Prostate gland (tissue), 2 donors: Measurements from ENCODE around the gene KDM4C. TPM values are rescaled to one million over a fixed set of nuclear protein-coding genes. Genes with fewer than 3 reads are reported as not detected.

Source experiments
- DNase-seq: peaks from one replicate; pipeline ENCODE4 v3.0.0-alpha.2; 2019; ENCODE audit warnings: low spot score
- H3K27ac ChIP-seq, 2 donors: fragments of 200-600 bp; sonication (generic); 2 replicates each; pipeline ENCODE4 v1.5.1; 2017 to 2019
- H3K27me3 ChIP-seq: fragments of 200-600 bp; sonication (generic); replicated peaks from 2 replicates; pipeline ENCODE4 v1.5.1; 2019; ENCODE audit not compliant: insufficient read depth
- H3K36me3 ChIP-seq, 2 donors: fragments of 200-600 bp; sonication (generic); 1 replicate in 1 of 2; 2 replicates in 1 of 2; pipeline versions ENCODE4 v1.5.1 to v1.8.1; 2017 to 2019
- H3K4me1 ChIP-seq: fragments of 200-600 bp; sonication (generic); replicated peaks from 2 replicates; pipeline ENCODE4 v1.5.1; 2019
- H3K4me3 ChIP-seq, 2 donors: fragments of 200-600 bp; sonication (generic); 2 replicates each; pipeline ENCODE4 v1.5.1; 2017 to 2019
- H3K9me3 ChIP-seq: fragments of 200-600 bp; sonication (generic); 2 replicates; pipeline ENCODE4 v1.5.1; 2017
- POLR2A ChIP-seq: fragments of 450-650 bp; IDR thresholded peaks from one replicate; pipeline ENCODE4 v1.6.1; 2016; ENCODE audit warnings: antibody characterized with exemption, mild to moderate bottlenecking
- POLR2AphosphoS5 ChIP-seq: sonication (generic); formaldehyde crosslinking; IDR thresholded peaks from one replicate; pipeline ENCODE4 v1.6.1; 2017; ENCODE audit warnings: antibody characterized with exemption
- WGBS: methylation state at CpG from one replicate; pipeline ENCODE4 v1.1.5; 2018; 5-methylcytosine and 5-hydroxymethylcytosine counted together
- intact Hi-C: fragments of 100-400 bp; cut with DNase I; formaldehyde crosslinking; loops from one replicate; pipeline ENCODE4 v1.14.2; 2022
- total RNA-seq, 2 donors: library from RNA; depleted of rRNA; stranded (reverse); fragments of >200 nt; gene quantifications; one replicate each; pipeline ENCODE4 v1.1.0, GENCODE V29; 2016
- TF ChIP-seq, protein P1 (sequence below), 4 experiments: fragments of 200-600 bp in 2 of 4; fragments of 450-650 bp in 2 of 4; sonication (generic) in 2 of 4; IDR thresholded peaks; 1 replicate in 3 of 4; 2 replicates in 1 of 4; pipeline ENCODE4 v1.5.1; 2016 to 2019; ENCODE audit warnings: antibody characterized with exemption in 4 of 4, mild to moderate bottlenecking in 2 of 4, moderate library complexity in 2 of 4

Gene KDM4C
- total RNA-seq, 2 donors from 2014 or later: 18.1 to 27.7 TPM

DNA sequence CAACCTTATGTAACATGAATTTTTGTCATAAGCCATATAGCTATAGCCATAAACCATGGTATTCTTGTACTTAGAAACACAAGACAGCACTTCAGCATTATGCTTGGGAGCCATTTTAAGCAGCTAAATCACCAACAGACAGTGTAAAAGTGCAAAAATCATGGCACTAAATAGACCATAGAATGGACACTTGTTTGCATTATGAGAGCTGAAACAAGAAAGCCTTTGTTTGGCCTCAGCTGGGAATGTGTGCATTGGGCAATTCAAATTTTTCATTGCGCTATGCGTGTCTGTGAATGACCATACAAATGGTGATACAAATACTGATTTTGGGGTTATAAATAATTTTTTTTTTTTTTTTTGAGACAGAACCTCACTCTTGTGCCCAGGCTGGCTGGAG lies 23.7 kb downstream of the KDM4C start:
- no peak overlapping the region for H3K27ac ChIP-seq
- no peaks in the 10 kb centered on the region for H3K9me3 ChIP-seq
- intact Hi-C loops: no loop called here
- TF ChIP-seq POLR2A (no peak), POLR2AphosphoS5 (no peak)
- TF ChIP-seq, protein P1, sequence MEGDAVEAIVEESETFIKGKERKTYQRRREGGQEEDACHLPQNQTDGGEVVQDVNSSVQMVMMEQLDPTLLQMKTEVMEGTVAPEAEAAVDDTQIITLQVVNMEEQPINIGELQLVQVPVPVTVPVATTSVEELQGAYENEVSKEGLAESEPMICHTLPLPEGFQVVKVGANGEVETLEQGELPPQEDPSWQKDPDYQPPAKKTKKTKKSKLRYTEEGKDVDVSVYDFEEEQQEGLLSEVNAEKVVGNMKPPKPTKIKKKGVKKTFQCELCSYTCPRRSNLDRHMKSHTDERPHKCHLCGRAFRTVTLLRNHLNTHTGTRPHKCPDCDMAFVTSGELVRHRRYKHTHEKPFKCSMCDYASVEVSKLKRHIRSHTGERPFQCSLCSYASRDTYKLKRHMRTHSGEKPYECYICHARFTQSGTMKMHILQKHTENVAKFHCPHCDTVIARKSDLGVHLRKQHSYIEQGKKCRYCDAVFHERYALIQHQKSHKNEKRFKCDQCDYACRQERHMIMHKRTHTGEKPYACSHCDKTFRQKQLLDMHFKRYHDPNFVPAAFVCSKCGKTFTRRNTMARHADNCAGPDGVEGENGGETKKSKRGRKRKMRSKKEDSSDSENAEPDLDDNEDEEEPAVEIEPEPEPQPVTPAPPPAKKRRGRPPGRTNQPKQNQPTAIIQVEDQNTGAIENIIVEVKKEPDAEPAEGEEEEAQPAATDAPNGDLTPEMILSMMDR (IDR thresholded peaks at IDR 0.05): no peak
- H3K36me3 ChIP-seq: no peaks in the 10 kb centered on the region
- no peaks in the 10 kb centered on the region for H3K4me1 ChIP-seq
- DNase-seq: no peak
- no peak overlapping the region for H3K4me3 ChIP-seq
- no peaks in the 10 kb centered on the region for H3K27me3 ChIP-seq
- 44% methylated on average over 2 of the region's 2 CpGs for WGBS

DNA sequence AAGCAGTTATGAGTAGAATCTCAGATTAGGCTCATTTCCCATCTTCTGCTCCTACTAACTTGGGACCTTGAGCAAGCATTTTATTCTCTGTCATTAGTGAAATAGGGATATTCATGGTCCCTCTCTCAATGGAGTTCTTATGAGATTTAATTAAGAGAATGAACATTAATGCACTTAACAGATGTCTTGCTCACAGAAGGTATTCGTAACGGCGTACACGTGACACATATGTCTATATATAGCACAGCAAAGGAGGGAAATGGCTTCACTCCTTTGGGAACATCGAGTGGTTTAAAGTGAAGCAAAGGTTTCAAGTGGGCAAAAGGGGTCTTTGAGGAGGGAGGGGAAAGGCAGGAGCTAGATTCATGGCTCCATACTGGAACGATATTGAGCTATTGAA lies 24.6 kb downstream of the KDM4C start:
- TF ChIP-seq POLR2AphosphoS5 (no peak), POLR2A (no peak)
- TF ChIP-seq, protein P1 (IDR thresholded peaks at IDR 0.05): no peak
- no peak for DNase-seq
- no peak overlapping the region for H3K27ac ChIP-seq
- intact Hi-C loops: no loop called here
- 95% methylated on average over 6 of the region's 6 CpGs for WGBS
- H3K36me3 ChIP-seq: no peaks in the 10 kb centered on the region
- H3K4me1 ChIP-seq: no peaks in the 10 kb centered on the region
- H3K4me3 ChIP-seq: no peak overlapping the region
- H3K9me3 ChIP-seq: no peaks in the 10 kb centered on the region
- H3K27me3 ChIP-seq: no peaks in the 10 kb centered on the region

DNA sequence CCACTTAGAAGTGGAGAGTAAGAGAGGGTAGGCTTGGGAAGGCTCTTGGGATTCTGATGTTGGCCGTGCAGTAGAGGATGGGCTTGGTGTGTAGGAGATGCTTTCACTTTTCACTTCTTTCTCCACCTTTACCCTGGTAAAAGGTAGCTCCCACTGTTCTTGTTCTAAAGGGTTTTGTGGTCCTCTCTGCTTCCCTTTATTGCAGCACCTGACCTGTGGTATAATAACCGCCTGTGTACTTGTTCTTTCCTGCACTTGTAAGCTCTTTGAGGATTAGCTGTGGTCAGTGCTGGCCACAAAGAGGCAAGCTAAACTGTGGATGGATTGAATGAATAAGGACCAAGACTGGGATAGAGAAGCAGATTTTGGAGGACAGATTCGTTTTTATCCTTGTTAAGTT lies 25.2 kb downstream of the KDM4C start:
- Histone ChIP-seq H3K27me3 (no peaks in the 10 kb centered on the region), H3K27ac (no peak overlapping the region), H3K4me3 (no peak overlapping the region), H3K4me1 (no peaks in the 10 kb centered on the region), H3K9me3 (no peaks in the 10 kb centered on the region), H3K36me3 (no peaks in the 10 kb centered on the region)
- WGBS: 61% methylated on average over 3 of the region's 3 CpGs
- TF ChIP-seq POLR2A: no peak
- TF ChIP-seq, protein P1 (IDR thresholded peaks at IDR 0.05): no peak
- no peak for TF ChIP-seq POLR2AphosphoS5
- DNase-seq: no peak
- intact Hi-C loops: no loop called here

DNA sequence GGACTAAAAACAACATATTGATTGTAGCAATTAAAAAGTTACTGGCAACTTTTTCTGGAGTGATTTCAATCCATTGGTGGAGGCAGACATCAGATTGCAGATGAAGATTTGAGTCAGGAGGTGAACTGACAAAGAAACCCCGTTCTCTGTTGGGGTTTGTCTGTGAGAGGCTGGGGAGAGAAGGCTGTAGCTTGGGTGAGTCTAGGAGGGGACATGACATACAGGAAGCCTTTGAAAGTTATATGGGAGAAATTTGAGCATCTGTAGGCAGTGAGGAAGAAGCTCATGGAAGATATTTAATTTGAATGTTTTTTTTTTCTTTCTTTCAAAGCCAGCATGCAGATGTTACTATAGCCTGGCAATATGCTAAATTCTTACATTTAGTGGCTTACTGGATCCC lies 26.0 kb downstream of the KDM4C start:
- no peaks in the 10 kb centered on the region for H3K4me1 ChIP-seq
- intact Hi-C loops: no loop called here
- no peaks in the 10 kb centered on the region for H3K9me3 ChIP-seq
- TF ChIP-seq POLR2A (no peak), POLR2AphosphoS5 (no peak)
- TF ChIP-seq, protein P1 (IDR thresholded peaks at IDR 0.05): no peak
- H3K4me3 ChIP-seq: no peak overlapping the region
- H3K27ac ChIP-seq: no peak overlapping the region
- H3K36me3 ChIP-seq: no peaks in the 10 kb centered on the region
- DNase-seq: no peak
- H3K27me3 ChIP-seq: no peaks in the 10 kb centered on the region
- 62% methylated on average over 1 of the region's 1 CpG for WGBS

DNA sequence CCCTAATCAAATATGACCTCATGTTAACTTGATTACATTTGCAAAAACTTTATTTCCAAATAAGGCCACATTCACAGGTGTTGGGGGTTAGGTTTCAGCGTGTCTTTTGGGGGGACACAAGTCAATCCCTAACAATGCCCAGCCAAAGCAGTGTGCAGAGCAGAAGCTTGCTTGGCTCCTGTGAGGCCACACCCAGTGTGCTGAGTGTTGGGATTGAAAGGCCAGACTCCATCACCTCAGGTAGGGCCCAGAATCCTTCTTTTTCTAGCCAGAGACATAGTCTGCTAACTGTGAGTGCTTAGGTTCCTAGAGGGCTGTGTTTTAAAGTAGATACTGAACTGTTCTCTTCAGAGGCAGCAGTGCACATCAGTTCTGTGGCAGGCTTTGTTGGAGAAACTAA lies 27.9 kb downstream of the KDM4C start:
- H3K9me3 ChIP-seq: no peaks in the 10 kb centered on the region
- H3K27me3 ChIP-seq: no peaks in the 10 kb centered on the region
- DNase-seq: no peak
- WGBS: 78% methylated on average over 1 of the region's 1 CpG
- intact Hi-C loops: no loop called here
- H3K4me1 ChIP-seq: no peaks in the 10 kb centered on the region
- TF ChIP-seq POLR2AphosphoS5 (no peak), POLR2A (no peak)
- TF ChIP-seq, protein P1 (IDR thresholded peaks at IDR 0.05): no peak
- no peaks in the 10 kb centered on the region for H3K36me3 ChIP-seq
- H3K27ac ChIP-seq: no peak overlapping the region
- H3K4me3 ChIP-seq: no peak overlapping the region
